Esophagus muscularis mucosa (tissue), 4 donors: ENCODE data around the gene TMEM258. TPM values are rescaled to one million over a fixed set of nuclear protein-coding genes. Genes with fewer than 3 reads are reported as not detected.

ENCODE experiments used
- DNase-seq: peaks from one replicate; pipeline ENCODE4 v3.0.0-alpha.2; 2017; ENCODE audit errors: extremely low spot score
- H3K27ac ChIP-seq, 4 donors: fragments of 200-600 bp; sonication (generic); replicated peaks in 1 of 4; 1 replicate in 3 of 4; 2 replicates in 1 of 4; pipeline ENCODE4 v1.5.1; 2016 to 2019; ENCODE audit warnings: mild to moderate bottlenecking in 1 of 4
- H3K27me3 ChIP-seq, 4 donors: fragments of 200-600 bp; sonication (generic); one replicate each; pipeline versions ENCODE4 v1.5.1 to v1.6.0; 2016 to 2019
- H3K36me3 ChIP-seq, 4 donors: fragments of 200-600 bp; sonication (generic); one replicate each; pipeline ENCODE4 v1.5.1; 2016 to 2019
- H3K4me1 ChIP-seq, 4 donors: fragments of 200-600 bp; sonication (generic); one replicate each; pipeline ENCODE4 v1.5.1; 2016 to 2019
- H3K4me3 ChIP-seq, 4 donors: fragments of 200-600 bp; sonication (generic); 1 replicate in 2 of 4; 2 replicates in 2 of 4; pipeline ENCODE4 v1.5.1; 2016 to 2019; ENCODE audit warnings: mild to moderate bottlenecking in 4 of 4, moderate library complexity in 1 of 4
- H3K9me3 ChIP-seq, 4 donors: fragments of 200-600 bp; sonication (generic); 1 replicate in 3 of 4; 2 replicates in 1 of 4; pipeline ENCODE4 v1.5.1; 2016 to 2019
- CTCF ChIP-seq, 3 experiments: fragments of 200-600 bp in 2 of 3; fragments of 450-650 bp in 1 of 3; sonication (generic) in 2 of 3; IDR thresholded peaks; one replicate each; pipeline ENCODE4 v1.5.1; 2017 to 2019; ENCODE audit warnings: antibody characterized with exemption in 3 of 3, mild to moderate bottlenecking in 2 of 3, moderate library complexity in 1 of 3
- EP300 ChIP-seq: sonication (generic); formaldehyde crosslinking; IDR thresholded peaks from one replicate; pipeline ENCODE4 v1.6.1; 2017; ENCODE audit warnings: antibody characterized with exemption
- POLR2A ChIP-seq: fragments of 450-650 bp; IDR thresholded peaks from one replicate; pipeline ENCODE4 v1.6.1; 2017; ENCODE audit warnings: antibody characterized with exemption, moderate library complexity, mild to moderate bottlenecking, low read depth
- POLR2AphosphoS5 ChIP-seq, 2 donors: sonication (generic); formaldehyde crosslinking; IDR thresholded peaks; one replicate each; pipeline ENCODE4 v1.6.1; 2017; ENCODE audit warnings: antibody characterized with exemption in 2 of 2
- WGBS: methylation state at CpG from one replicate; pipeline ENCODE4 v1.1.5; 2018; 5-methylcytosine and 5-hydroxymethylcytosine counted together
- intact Hi-C: fragments of 100-400 bp; cut with DNase I; formaldehyde crosslinking; loops from one replicate; pipeline ENCODE4 v1.15.1; 2023
- total RNA-seq, 4 donors: library from RNA; depleted of rRNA; stranded (reverse); fragments of >200 nt; gene quantifications; one replicate each; pipeline versions ENCODE4 v1.1.0 to v1.2.1, GENCODE V29; 2016

The TMEM258 gene
- total RNA-seq, 4 donors from 2014 or later = 34.5 to 48.2 (median 43.8) TPM

GRCh38 chr11:61782299-61782698 lies 10.1 kb downstream of the TMEM258 start:
- no peaks in the 10 kb centered on the region for H3K9me3 ChIP-seq
- intact Hi-C loops = no loop called here
- TF ChIP-seq POLR2A = no peak
- TF ChIP-seq CTCF (IDR thresholded peaks at IDR 0.05) = no peak
- TF ChIP-seq POLR2AphosphoS5 (IDR thresholded peaks at IDR 0.05) = no peak
- TF ChIP-seq EP300 = no peak
- H3K27me3 ChIP-seq = peaks cover 0 to 4% (median 0%) of the 10 kb centered on the region in 4 donors
- DNase-seq = no peak
- 76% methylated on average over 3 of the region's 3 CpGs for WGBS
- peaks cover 17 to 55% (median 44%) of the 10 kb centered on the region in 4 donors for H3K36me3 ChIP-seq
- no peak overlapping the region for H3K27ac ChIP-seq
- peaks cover 4 to 8% (median 7%) of the 10 kb centered on the region in 4 donors for H3K4me1 ChIP-seq
- H3K4me3 ChIP-seq = no peak overlapping the region

- Histone ChIP-seq H3K4me3 (no peak overlapping the region), H3K9me3 (no peaks in the 10 kb centered on the region), H3K4me1 (peaks cover 9 to 15% (median 13%) of the 10 kb centered on the region in 4 donors), H3K27ac (no peak overlapping the region), H3K27me3 (peaks cover 0 to 7% (median 0%) of the 10 kb centered on the region in 4 donors), H3K36me3 (peaks cover 10 to 48% (median 37%) of the 10 kb centered on the region in 4 donors)
- no CpG with 5 or more reads among the region's 5 CpGs for WGBS
- DNase-seq = no peak
- intact Hi-C loops = no loop called here
- no peak for TF ChIP-seq EP300
- no peak for TF ChIP-seq CTCF (IDR thresholded peaks at IDR 0.05)
- TF ChIP-seq POLR2A = no peak
- TF ChIP-seq POLR2AphosphoS5 (IDR thresholded peaks at IDR 0.05) = no peak
These were observed 10.8 kb downstream of the TMEM258 start for GRCh38 chr11:61781585-61781984.

GRCh38 chr11:61780581-61781162 lies 11.7 kb downstream of the TMEM258 start:
- WGBS = 79% methylated on average over 9 of the region's 9 CpGs
- Histone ChIP-seq H3K9me3 (no peaks in the 10 kb centered on the region), H3K4me3 (no peak overlapping the region), H3K4me1 (peaks cover 9 to 15% (median 13%) of the 10 kb centered on the region in 4 donors), H3K27me3 (peaks cover 0 to 7% (median 0%) of the 10 kb centered on the region in 4 donors), H3K36me3 (peaks cover 3 to 39% (median 28%) of the 10 kb centered on the region in 4 donors), H3K27ac (no peak overlapping the region)
- DNase-seq = no peak
- intact Hi-C loops = no loop called here
- TF ChIP-seq EP300 (no peak), CTCF (IDR thresholded peaks at IDR 0.05) (no peak), POLR2A (no peak), POLR2AphosphoS5 (IDR thresholded peaks at IDR 0.05) (no peak)

- H3K27me3 ChIP-seq = peaks cover 0 to 7% (median 0%) of the 10 kb centered on the region in 4 donors
- no peaks in the 10 kb centered on the region for H3K9me3 ChIP-seq
- WGBS = 87% methylated on average over 14 of the region's 14 CpGs
- H3K36me3 ChIP-seq = peaks cover 0 to 31% (median 21%) of the 10 kb centered on the region in 4 donors
- H3K4me1 ChIP-seq = peaks cover 9 to 15% (median 13%) of the 10 kb centered on the region in 4 donors
- no peak overlapping the region for H3K27ac ChIP-seq
- TF ChIP-seq POLR2AphosphoS5 (IDR thresholded peaks at IDR 0.05) = no peak
- no peak for TF ChIP-seq EP300
- TF ChIP-seq CTCF (IDR thresholded peaks at IDR 0.05) = no peak
- no peak for TF ChIP-seq POLR2A
- DNase-seq = no peak
- no peak overlapping the region for H3K4me3 ChIP-seq
- intact Hi-C loops = no loop called here
These were observed 12.5 kb downstream of the TMEM258 start for GRCh38 chr11:61779666-61780525.
